H1 (cell line): Measurements from ENCODE around the gene SYVN1. TPM values are rescaled to one million over a fixed set of nuclear protein-coding genes. Genes with fewer than 3 reads are reported as not detected.
A peak's percentile ranks its signal among the peaks of the same experiment; 100 is the strongest.

Experiments used
- CTCF ChIA-PET: fragments of 300-600 bp; sonication (Branson Sonifier 250); formaldehyde crosslinking; loops from one replicate; lab custom pipeline; 2021; ENCODE audit not compliant: partially characterized antibody; lab: Charles Lee
- POLR2A ChIA-PET: fragments of 300-600 bp; sonication (Branson Sonifier 250); formaldehyde crosslinking; loops from one replicate; lab custom pipeline; 2021; ENCODE audit warnings: inconsistent platforms; ENCODE audit not compliant: partially characterized antibody; lab: Charles Lee
- DNase-seq, 2 experiments: peaks; one replicate each; pipeline versions ENCODE4 v3.0.0 to v3.0.0-alpha.2; 2010 to 2022; ENCODE audit warnings: low spot score in 2 of 2, low read depth in 1 of 2, mixed read lengths in 1 of 2
- FAIRE-seq: peaks from 2 replicates; lab custom pipeline; 2011; peaks lifted over from hg19 to GRCh38; lab: Jason Lieb, UNC
- H2AFZ ChIP-seq: 2 replicates; pipeline ENCODE4 v1.8.1; 2012; ENCODE audit warnings: low read length, inconsistent platforms
- H2AK5ac ChIP-seq: 2 replicates; pipeline ENCODE4 v1.6.1; 2013; ENCODE audit warnings: low read depth, low read length
- H2BK120ac ChIP-seq: replicated peaks from 2 replicates; pipeline ENCODE3; 2013; ENCODE audit warnings: low read depth, low read length, inconsistent platforms
- H2BK12ac ChIP-seq: 2 replicates; pipeline ENCODE4 v1.6.1; 2013; ENCODE audit warnings: low read depth, low read length
- H2BK15ac ChIP-seq: 2 replicates; pipeline ENCODE4 v1.6.1; 2013; ENCODE audit warnings: low read length
- H2BK20ac ChIP-seq: 2 replicates; pipeline ENCODE4 v1.6.1; 2013; ENCODE audit warnings: low read length
- H2BK5ac ChIP-seq: 2 replicates; pipeline ENCODE4 v1.6.1; 2013; ENCODE audit warnings: low read depth, low read length
- H3K14ac ChIP-seq: 2 replicates; pipeline ENCODE4 v1.6.1; 2013; ENCODE audit warnings: inconsistent platforms; ENCODE audit not compliant: insufficient read length
- H3K18ac ChIP-seq: 2 replicates; pipeline ENCODE4 v1.6.1; 2013; ENCODE audit warnings: low read length; ENCODE audit errors: extremely low read depth
- H3K23ac ChIP-seq: 2 replicates; pipeline ENCODE4 v1.6.1; 2013; ENCODE audit warnings: inconsistent platforms; ENCODE audit not compliant: insufficient read length
- H3K23me2 ChIP-seq: 2 replicates; pipeline ENCODE4 v1.6.1; 2013; ENCODE audit warnings: low read depth, low read length
- H3K27ac ChIP-seq: 2 replicates; pipeline ENCODE4 v1.6.1; 2011; ENCODE audit warnings: low read depth, low read length, inconsistent platforms
- H3K27me3 ChIP-seq, 4 experiments: replicated peaks in 1 of 4; 1 replicate in 1 of 4; 2 replicates in 3 of 4; pipeline versions ENCODE4 v1.6.1 to v1.8.1; 2011 to 2013; ENCODE audit warnings: low read length in 3 of 4, mild to moderate bottlenecking in 3 of 4, inconsistent platforms in 2 of 4, mixed read lengths in 2 of 4, moderate library complexity in 1 of 4; ENCODE audit not compliant: control insufficient read depth in 3 of 4, insufficient read depth in 3 of 4; ENCODE audit errors: extremely low read depth in 1 of 4
- H3K36me3 ChIP-seq, 4 experiments: 2 replicates each; pipeline versions ENCODE4 v1.6.1 to v1.8.1; 2011 to 2013; ENCODE audit warnings: mild to moderate bottlenecking in 4 of 4, low read length in 3 of 4, moderate library complexity in 2 of 4, control low read depth in 1 of 4, inconsistent platforms in 1 of 4; ENCODE audit not compliant: insufficient read depth in 4 of 4, control insufficient read depth in 2 of 4
- H3K4ac ChIP-seq: replicated peaks from 2 replicates; pipeline ENCODE3; 2013; ENCODE audit warnings: low read length, low read depth, mixed read lengths, inconsistent platforms; ENCODE audit not compliant: insufficient read length
- H3K4me1 ChIP-seq, 4 experiments: replicated peaks in 1 of 4; 1 replicate in 1 of 4; 2 replicates in 3 of 4; pipeline versions ENCODE4 v1.6.1 to v1.8.1; 2011 to 2013; ENCODE audit warnings: low read length in 3 of 4, inconsistent platforms in 2 of 4, mixed read lengths in 1 of 4; ENCODE audit not compliant: insufficient read depth in 4 of 4, control insufficient read depth in 3 of 4
- H3K4me2 ChIP-seq, 2 experiments: 2 replicates each; pipeline versions ENCODE4 v1.6.1 to v1.8.1; 2011 to 2013; ENCODE audit warnings: low read depth in 2 of 2, low read length in 2 of 2, control low read depth in 1 of 2, inconsistent platforms in 1 of 2, mild to moderate bottlenecking in 1 of 2; ENCODE audit not compliant: insufficient read depth in 1 of 2
- H3K4me3 ChIP-seq, 4 experiments: fragments of 200-600, 300-600 bp in 1 of 4; sonication (generic), shearing (Covaris generic), sonication (Bioruptor Twin) in 1 of 4; 2 replicates each; pipeline versions ENCODE4 v1.5.1 to v1.8.1; 2011 to 2016; ENCODE audit warnings: low read length in 4 of 4, low read depth in 3 of 4, control low read depth in 2 of 4, inconsistent platforms in 2 of 4, mild to moderate bottlenecking in 2 of 4, mixed read lengths in 1 of 4, moderate library complexity in 1 of 4; ENCODE audit not compliant: insufficient read depth in 2 of 4; ENCODE audit errors: extremely low read depth in 1 of 4
- H3K56ac ChIP-seq: replicated peaks from 2 replicates; pipeline ENCODE3; 2013; ENCODE audit warnings: low read depth, mild to moderate bottlenecking, mixed read lengths, low read length, inconsistent platforms; ENCODE audit not compliant: insufficient read length
- H3K79me1 ChIP-seq: 2 replicates; pipeline ENCODE4 v1.6.1; 2013; ENCODE audit warnings: low read depth, low read length, control low read depth
- H3K79me2 ChIP-seq, 2 experiments: 2 replicates each; pipeline versions ENCODE4 v1.6.1 to v1.8.1; 2012 to 2013; ENCODE audit warnings: low read length in 2 of 2, mild to moderate bottlenecking in 2 of 2, inconsistent platforms in 1 of 2; ENCODE audit not compliant: insufficient read depth in 2 of 2, control insufficient read depth in 1 of 2
- H3K9ac ChIP-seq, 4 experiments: replicated peaks in 1 of 4; 1 replicate in 1 of 4; 2 replicates in 3 of 4; pipeline versions ENCODE4 v1.6.1 to v1.8.1; 2011 to 2013; ENCODE audit warnings: low read depth in 3 of 4, low read length in 3 of 4, control low read depth in 2 of 4, mild to moderate bottlenecking in 2 of 4, moderate library complexity in 2 of 4, inconsistent platforms in 1 of 4; ENCODE audit errors: extremely low read depth in 1 of 4
- H3K9me3 ChIP-seq, 2 experiments: 2 replicates each; pipeline versions ENCODE4 v1.6.1 to v1.8.1; 2012 to 2013; ENCODE audit warnings: mild to moderate bottlenecking in 2 of 2, moderate library complexity in 2 of 2, control low read depth in 1 of 2, inconsistent platforms in 1 of 2, low read depth in 1 of 2, low read length in 1 of 2, mixed read lengths in 1 of 2; ENCODE audit not compliant: insufficient read depth in 2 of 2
- H4K20me1 ChIP-seq, 2 experiments: replicated peaks in 1 of 2; 2 replicates each; pipeline versions ENCODE3 to v1.8.1; 2011 to 2013; ENCODE audit warnings: inconsistent platforms in 2 of 2, low read length in 2 of 2, mild to moderate bottlenecking in 1 of 2; ENCODE audit not compliant: insufficient read depth in 2 of 2, control insufficient read depth in 1 of 2
- H4K5ac ChIP-seq: 2 replicates; pipeline ENCODE4 v1.6.1; 2013; ENCODE audit warnings: low read length, low read depth, mixed read lengths, inconsistent platforms; ENCODE audit not compliant: insufficient read length
- H4K8ac ChIP-seq: 2 replicates; pipeline ENCODE4 v1.8.0; 2013; ENCODE audit warnings: mild to moderate bottlenecking, moderate library complexity, low read length, inconsistent platforms; ENCODE audit not compliant: insufficient read depth; ENCODE audit errors: extremely low read depth
- H4K91ac ChIP-seq: replicated peaks from 2 replicates; pipeline ENCODE3; 2013; ENCODE audit warnings: low read length, mixed read lengths, inconsistent platforms; ENCODE audit not compliant: insufficient read length
- CBX5 ChIP-seq: fragments of 300-800, 300-1000 bp; sonication (generic); IDR thresholded peaks from 2 replicates; pipeline ENCODE4 v1.7.1; 2016; ENCODE audit warnings: antibody characterized with exemption, low read length, low read depth
- FOSL1 ChIP-seq: IDR thresholded peaks from 2 replicates; pipeline ENCODE4 v1.6.1; 2011; ENCODE audit warnings: mild to moderate bottlenecking, low read depth, low read length, moderate library complexity; ENCODE audit not compliant: insufficient read depth
- KDM5A ChIP-seq: fragments of 200-600 bp; IDR thresholded peaks from 2 replicates; pipeline ENCODE4 v1.7.1; 2012; ENCODE audit warnings: mild to moderate bottlenecking, low read length, inconsistent platforms, mixed read lengths
- RBBP5 ChIP-seq: IDR thresholded peaks from 2 replicates; pipeline ENCODE4 v1.7.1; 2012; ENCODE audit warnings: low read depth, mild to moderate bottlenecking, inconsistent platforms, low read length, moderate library complexity, borderline replicate concordance
- SAP30 ChIP-seq: fragments of 300-600 bp; sonication (generic); IDR thresholded peaks from 2 replicates; pipeline ENCODE4 v1.7.1; 2012; ENCODE audit warnings: low read length, moderate library complexity, mild to moderate bottlenecking, inconsistent platforms; ENCODE audit not compliant: insufficient read depth, insufficient replicate concordance
- TAF7 ChIP-seq: optimal IDR thresholded peaks from 2 replicates; pipeline ENCODE3; 2011; ENCODE audit warnings: low read depth, mild to moderate bottlenecking, inconsistent platforms, low read length, moderate library complexity, borderline replicate concordance
- YY1 ChIP-seq: IDR thresholded peaks from 2 replicates; pipeline ENCODE4 v1.6.1; 2011; ENCODE audit warnings: low read depth, mild to moderate bottlenecking, low read length
- WGBS, 2 experiments: shearing (Covaris generic) in 1 of 2; methylation state at CpG; one replicate each; pipeline versions ENCODE4 v1.1.6 to v1.1.7; 2013 to 2015; ENCODE audit warnings: low lambda C conversion rate in 2 of 2, mixed read lengths in 2 of 2, inconsistent platforms in 1 of 2, low coverage in 1 of 2, missing lambda C conversion rate in 1 of 2; ENCODE audit not compliant: insufficient replicate concordance in 2 of 2, insufficient coverage in 1 of 2, insufficient read length in 1 of 2; ENCODE audit errors: extremely low coverage in 1 of 2, missing lambda C conversion rate in 1 of 2; 5-methylcytosine and 5-hydroxymethylcytosine counted together
- polyA plus RNA-seq, 7 experiments: library from polyadenylated mRNA; depleted of rRNA in 3 of 7; stranded (reverse) in 5 of 7; unstranded in 2 of 7; fragments of >200 nt in 5 of 7; fragments of 200-250 nt in 2 of 7; gene quantifications; 1 replicate in 5 of 7; 2 replicates in 1 of 7; 4 replicates in 1 of 7; pipeline versions ENCODE4 v1.2.1 to v1.2.3, GENCODE V29; 2011 to 2013; ENCODE audit warnings: missing spikeins in 2 of 7, mixed read lengths in 2 of 7
- total RNA-seq: library from RNA; stranded (reverse); fragmentation: NEBNext Ultra II Directional; extraction: Animal tissue kit (Norgen Biotek cat#: 25700); gene quantifications from 2 replicates; pipeline ENCODE4 v1.2.1, GENCODE V29; 2021
- TF ChIP-seq, protein P1 (sequence below): IDR thresholded peaks from 2 replicates; pipeline ENCODE4 v1.6.1; 2012; ENCODE audit warnings: low read length, inconsistent platforms

Gene SYVN1
- total and polyA plus RNA-seq, 2 of the 8 experiments (the other 6 are each of a cell fraction or from before 2014, with no cell fraction given): 27.8 to 29.4 TPM

GRCh38 chr11:65182258-65183170, 48.2 kb upstream of the SYVN1 start:
- H2BK5ac ChIP-seq: peak overlapping the region; percentile 91
- H3K9me3 ChIP-seq: no peaks in the 10 kb centered on the region
- no peaks in the 10 kb centered on the region for H3K27me3 ChIP-seq
- DNase-seq (no peak), FAIRE-seq (no peak)
- H3K18ac ChIP-seq: peak overlapping the region; percentile 96
- peaks cover 0 to 13% of the 10 kb centered on the region in 2 experiments; a peak in 2 of 4 replicates for H3K79me2 ChIP-seq
- no peak overlapping the region for H2AFZ ChIP-seq
- peak overlapping the region; percentile 64; the same call in 1 of the 2 replicates for H3K27ac ChIP-seq
- CTCF ChIA-PET: interaction anchor here (0.8 to 7.3 kb wide), 18 partner anchors 10 to 132 kb away, joined by 3 to 47 read pairs (median 4); partner anchors contain the start of genes CDC42EP2, FAU and MRPL49
- H3K36me3 ChIP-seq: peaks cover 6 to 18% (median 7%) of the 10 kb centered on the region in 4 experiments; a peak in 5 of 8 replicates
- peak overlapping the region; percentile 55 for H3K56ac ChIP-seq
- H3K23ac ChIP-seq: no peak overlapping the region
- H2BK15ac ChIP-seq: peak overlapping the region; percentile 40; the same call in 1 of the 2 replicates
- H3K23me2 ChIP-seq: peaks cover 10% of the 10 kb centered on the region
- peak overlapping the region; percentile 84 for H4K8ac ChIP-seq
- H3K9ac ChIP-seq: peak overlapping the region in 3 of 4 experiments; percentile 15 to 68 (median 57); a peak in 5 of 7 replicates
- H3K4me3 ChIP-seq: peak overlapping the region; percentile 65 to 82 (median 74)
- H2BK20ac ChIP-seq: no peak overlapping the region
- peaks cover 0 to 5% of the 10 kb centered on the region in 2 experiments for H4K20me1 ChIP-seq
- 31% methylated on average over 23 of the region's 23 CpGs; no CpG with 5 or more reads in 1 of the 2 experiments for WGBS, 2 experiments
- H3K4ac ChIP-seq: no peak overlapping the region
- H2BK120ac ChIP-seq: peak overlapping the region; percentile 35
- peak overlapping the region; percentile 80 for H4K5ac ChIP-seq
- POLR2A ChIA-PET: interaction anchor here (0.6 to 4.9 kb wide), 29 partner anchors 10 to 326 kb away, joined by 3 to 35 read pairs (median 3); partner anchors contain the start of genes FAU, MALAT1, MRPL49 and POLA2
- no peak overlapping the region for H3K14ac ChIP-seq
- H3K79me1 ChIP-seq: peaks cover 10% of the 10 kb centered on the region; the same call in 1 of the 2 replicates
- H2BK12ac ChIP-seq: peak overlapping the region; percentile 43; the same call in 1 of the 2 replicates
- H3K4me1 ChIP-seq: peaks cover 7 to 38% (median 26%) of the 10 kb centered on the region in 4 experiments
- H2AK5ac ChIP-seq: no peak overlapping the region; the same call in 1 of the 2 replicates
- H4K91ac ChIP-seq: peak overlapping the region; percentile 59
- H3K4me2 ChIP-seq: peak overlapping the region; percentile 72 to 92
- peak; percentile 38 for TF ChIP-seq SAP30
- TF ChIP-seq, protein P1, sequence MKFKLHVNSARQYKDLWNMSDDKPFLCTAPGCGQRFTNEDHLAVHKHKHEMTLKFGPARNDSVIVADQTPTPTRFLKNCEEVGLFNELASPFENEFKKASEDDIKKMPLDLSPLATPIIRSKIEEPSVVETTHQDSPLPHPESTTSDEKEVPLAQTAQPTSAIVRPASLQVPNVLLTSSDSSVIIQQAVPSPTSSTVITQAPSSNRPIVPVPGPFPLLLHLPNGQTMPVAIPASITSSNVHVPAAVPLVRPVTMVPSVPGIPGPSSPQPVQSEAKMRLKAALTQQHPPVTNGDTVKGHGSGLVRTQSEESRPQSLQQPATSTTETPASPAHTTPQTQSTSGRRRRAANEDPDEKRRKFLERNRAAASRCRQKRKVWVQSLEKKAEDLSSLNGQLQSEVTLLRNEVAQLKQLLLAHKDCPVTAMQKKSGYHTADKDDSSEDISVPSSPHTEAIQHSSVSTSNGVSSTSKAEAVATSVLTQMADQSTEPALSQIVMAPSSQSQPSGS: peak; percentile 66; the same call in 1 of the 2 replicates
- TF ChIP-seq YY1: no peak
- TF ChIP-seq CBX5: no peak
- TF ChIP-seq RBBP5: no peak
- no peak for TF ChIP-seq FOSL1
- TF ChIP-seq KDM5A: no peak; the same call in 1 of the 2 replicates
- no peak for TF ChIP-seq TAF7
